ENCODE measurements around the gene GGNBP2.

Gene GGNBP2

GRCh38 chr17:36532435-36532975 is 12.2 kb upstream of the GGNBP2 start:
- Histone ChIP-seq H3K36me3 (ENCODE audit: control insufficient read depth in 1 of 2, insufficient read depth in 2 of 2, low read depth in 1 of 2, low read length in 2 of 2) (peaks cover 18 to 40% of the 10 kb centered on the region in 2 experiments), H4K8ac (ENCODE audit: low read length) (no peak overlapping the region), H2AK5ac (ENCODE audit: low read length, severe bottlenecking) (no peak overlapping the region), H2BK12ac (ENCODE audit: low read length in 2 of 2) (no peak overlapping the region), H2BK120ac (ENCODE audit: low read depth, low read length) (no peak overlapping the region), H3K79me1 (replicated peaks; ENCODE audit: low read length, poor library complexity, severe bottlenecking) (peaks cover 37% of the 10 kb centered on the region), H3K4me3 (ENCODE audit: insufficient read depth in 1 of 2, low read depth in 1 of 2, low read length in 2 of 2) (no peak overlapping the region), H3K27ac (ENCODE audit: low read length, poor library complexity, severe bottlenecking) (no peak overlapping the region), H3K4ac (ENCODE audit: low read depth in 1 of 2, low read length in 2 of 2) (no peak overlapping the region), H2BK5ac (ENCODE audit: low read depth, low read length, poor library complexity, severe bottlenecking) (no peak overlapping the region), H2BK15ac (ENCODE audit: low read depth, poor library complexity, severe bottlenecking) (no peak overlapping the region), H3K4me2 (ENCODE audit: low read length, poor library complexity, severe bottlenecking) (no peak overlapping the region), H2AFZ (ENCODE audit: low read depth, low read length) (no peak overlapping the region), H3K4me1 (ENCODE audit: control insufficient read depth, insufficient read depth, low read depth, low read length) (peaks cover 7% of the 10 kb centered on the region), H3K14ac (ENCODE audit: low read length in 2 of 2) (no peak overlapping the region), H3K9me3 (ENCODE audit: control insufficient read depth, low read length) (no peaks in the 10 kb centered on the region), H3K27me3 (ENCODE audit: control insufficient read depth in 1 of 2, insufficient read depth in 1 of 2, low read length in 2 of 2) (no peaks in the 10 kb centered on the region), H3K18ac (ENCODE audit: low read depth in 1 of 2, low read length in 2 of 2) (no peak overlapping the region), H3K9ac (ENCODE audit: low read length) (no peak overlapping the region), H3K23ac (ENCODE audit: low read length in 2 of 2) (no peak overlapping the region), H4K91ac (ENCODE audit: low read length) (no peak overlapping the region)
- WGBS = 92% methylated on average over 2 of the region's 2 CpGs
- no peak for DNase-seq

DNA sequence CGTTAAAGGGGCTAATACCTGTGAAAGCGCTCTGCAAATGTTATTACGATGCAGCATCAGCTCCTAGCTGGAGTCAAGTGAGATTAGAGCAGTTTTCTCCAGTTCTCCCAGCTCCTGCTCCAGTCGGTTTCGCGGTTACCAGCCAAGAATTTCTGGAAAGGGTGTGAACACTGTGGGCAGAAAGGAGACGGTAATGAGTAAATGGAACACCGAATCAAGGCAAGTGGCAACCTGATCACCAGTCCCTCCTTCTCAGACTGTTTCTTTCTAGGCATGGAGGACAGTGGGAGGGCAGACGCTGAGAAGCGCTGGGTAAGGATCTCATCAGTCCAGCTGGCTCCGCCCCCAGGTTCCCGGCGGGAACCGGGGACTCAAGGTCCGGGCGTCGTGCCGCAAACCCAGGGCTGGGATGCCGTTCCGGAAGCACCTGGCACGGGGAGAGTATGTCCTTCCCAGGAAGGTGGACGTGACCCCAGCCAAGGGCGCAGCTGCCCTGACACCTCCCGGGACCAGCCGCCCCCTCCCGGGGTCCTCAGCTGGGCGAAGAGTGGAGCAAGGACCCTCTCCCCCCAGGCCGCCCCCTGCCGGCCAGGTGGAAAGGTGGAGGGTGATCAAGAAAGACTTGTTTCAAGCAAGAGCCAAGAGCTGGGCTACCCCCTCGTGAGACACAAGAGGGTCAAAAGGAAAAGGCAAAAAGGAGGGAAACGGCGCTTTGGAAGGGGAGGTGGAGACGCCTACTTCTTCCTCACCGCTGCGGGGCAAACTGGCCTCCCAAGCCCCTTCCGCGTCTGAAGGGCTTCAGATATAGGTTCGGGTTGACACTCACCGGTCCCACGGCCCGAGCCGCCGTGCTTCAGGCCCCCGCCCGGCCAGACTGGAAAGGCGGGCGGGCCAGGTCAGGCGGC is 10.5 kb upstream of the GGNBP2 start:
- Histone ChIP-seq H4K8ac (ENCODE audit: low read length) (peak overlapping the region; percentile 93), H3K18ac (ENCODE audit: low read depth in 1 of 2, low read length in 2 of 2) (peak overlapping the region; percentile 44 to 96), H3K9ac (ENCODE audit: low read length) (peak overlapping the region; percentile 99), H2BK5ac (ENCODE audit: low read depth, low read length, poor library complexity, severe bottlenecking) (no peak overlapping the region), H3K4me2 (ENCODE audit: low read length, poor library complexity, severe bottlenecking) (peak overlapping the region; percentile 97), H3K4ac (ENCODE audit: low read depth in 1 of 2, low read length in 2 of 2) (peak overlapping the region; percentile 15 to 86), H3K79me1 (replicated peaks; ENCODE audit: low read length, poor library complexity, severe bottlenecking) (peaks cover 34% of the 10 kb centered on the region), H3K9me3 (ENCODE audit: control insufficient read depth, low read length) (no peaks in the 10 kb centered on the region), H3K27me3 (ENCODE audit: control insufficient read depth in 1 of 2, insufficient read depth in 1 of 2, low read length in 2 of 2) (no peaks in the 10 kb centered on the region), H2AFZ (ENCODE audit: low read depth, low read length) (peak overlapping the region; percentile 66), H2BK12ac (ENCODE audit: low read length in 2 of 2) (no peak overlapping the region), H3K4me3 (ENCODE audit: insufficient read depth in 1 of 2, low read depth in 1 of 2, low read length in 2 of 2) (peak overlapping the region; percentile 76 to 96), H3K36me3 (ENCODE audit: control insufficient read depth in 1 of 2, insufficient read depth in 2 of 2, low read depth in 1 of 2, low read length in 2 of 2) (peaks cover 11 to 49% of the 10 kb centered on the region in 2 experiments), H4K91ac (ENCODE audit: low read length) (peak overlapping the region; percentile 91), H2BK15ac (ENCODE audit: low read depth, poor library complexity, severe bottlenecking) (no peak overlapping the region), H2BK120ac (ENCODE audit: low read depth, low read length) (no peak overlapping the region), H3K27ac (ENCODE audit: low read length, poor library complexity, severe bottlenecking) (peak overlapping the region; percentile 58), H2AK5ac (ENCODE audit: low read length, severe bottlenecking) (no peak overlapping the region), H3K4me1 (ENCODE audit: control insufficient read depth, insufficient read depth, low read depth, low read length) (peaks cover 6% of the 10 kb centered on the region), H3K14ac (ENCODE audit: low read length in 2 of 2) (no peak overlapping the region), H3K23ac (ENCODE audit: low read length in 2 of 2) (peak overlapping the region in 1 of 2 experiments; percentile 60)
- 10% methylated on average over 48 of the region's 48 CpGs for WGBS
- peak; percentile 73 for DNase-seq

DNA sequence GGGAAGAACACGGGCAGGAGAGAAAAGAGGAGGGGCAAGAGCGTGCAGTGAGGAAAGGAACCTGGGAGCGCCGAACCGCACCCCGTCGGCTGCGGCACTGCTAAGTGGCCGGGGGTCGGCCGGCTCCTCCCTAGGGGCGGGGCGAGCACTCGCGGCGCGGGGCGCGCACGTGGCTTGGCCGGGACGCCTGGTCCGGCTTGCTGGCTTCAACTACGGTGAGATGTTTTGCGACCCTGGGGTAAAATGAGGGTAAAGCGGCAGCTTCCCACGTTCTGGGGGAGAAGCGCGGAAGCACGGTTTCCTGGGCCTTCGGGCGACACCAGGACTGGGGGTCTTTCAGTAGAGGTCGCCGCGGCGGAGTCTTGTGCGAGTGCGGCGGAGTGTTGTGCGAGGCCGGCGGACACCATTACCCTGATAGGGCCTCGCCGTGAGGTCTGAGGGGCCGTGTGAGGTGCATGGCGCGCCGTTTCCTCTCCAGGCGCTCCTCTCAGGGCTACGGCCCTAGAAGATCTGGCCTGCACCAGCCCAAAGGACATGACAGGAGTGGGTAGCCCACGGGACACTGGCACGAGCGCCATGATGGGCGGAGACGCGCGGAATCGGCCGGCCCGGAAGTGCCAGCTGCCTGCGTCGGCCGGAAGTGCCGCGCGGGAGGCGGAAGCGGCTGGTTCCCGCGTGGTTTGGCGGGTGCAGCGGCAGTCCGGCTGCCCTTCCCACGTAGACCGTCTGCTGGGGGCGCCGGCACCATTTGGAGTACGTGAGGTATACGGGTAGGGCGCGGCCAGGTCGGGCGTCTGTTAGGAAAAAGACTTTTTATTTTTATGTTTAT is 9.7 kb upstream of the GGNBP2 start, which contains the start of the genes MYO19 and PIGW:
Gene MYO19 (minus strand): TSS at position 29 of the 829 bp plus-strand sequence. CDS start 2,330 bp downstream, outside the sequence.
Gene PIGW (plus strand): TSS at position 148 of the 829 bp plus-strand sequence. CDS start 2,115 bp downstream, outside the sequence.
- Histone ChIP-seq H2BK120ac (ENCODE audit: low read depth, low read length) (peak within 1 kb of the TSS; percentile 2), H3K4me3 (ENCODE audit: insufficient read depth in 1 of 2, low read depth in 1 of 2, low read length in 2 of 2) (peak within 1 kb of the TSS; percentile 76 to 96), H3K4ac (ENCODE audit: low read depth in 1 of 2, low read length in 2 of 2) (peak within 1 kb of the TSS; percentile 82 to 86), H4K8ac (ENCODE audit: low read length) (peak within 1 kb of the TSS; percentile 93), H3K18ac (ENCODE audit: low read depth in 1 of 2, low read length in 2 of 2) (peak within 1 kb of the TSS; percentile 90 to 96), H3K4me2 (ENCODE audit: low read length, poor library complexity, severe bottlenecking) (peak within 1 kb of the TSS; percentile 97), H2BK5ac (ENCODE audit: low read depth, low read length, poor library complexity, severe bottlenecking) (no peak within 1 kb of the TSS), H4K91ac (ENCODE audit: low read length) (peak within 1 kb of the TSS; percentile 92), H3K36me3 (ENCODE audit: control insufficient read depth in 1 of 2, insufficient read depth in 2 of 2, low read depth in 1 of 2, low read length in 2 of 2) (peaks cover 11 to 56% of the 10 kb centered on the region in 2 experiments), H3K9me3 (ENCODE audit: control insufficient read depth, low read length) (no peaks in the 10 kb centered on the region), H2BK15ac (ENCODE audit: low read depth, poor library complexity, severe bottlenecking) (no peak within 1 kb of the TSS), H3K23ac (ENCODE audit: low read length in 2 of 2) (peak within 1 kb of the TSS in 1 of 2 experiments; percentile 60), H3K4me1 (ENCODE audit: control insufficient read depth, insufficient read depth, low read depth, low read length) (peaks cover 6% of the 10 kb centered on the region), H3K9ac (ENCODE audit: low read length) (peak within 1 kb of the TSS; percentile 99), H2AFZ (ENCODE audit: low read depth, low read length) (peak within 1 kb of the TSS; percentile 66), H2AK5ac (ENCODE audit: low read length, severe bottlenecking) (peak within 1 kb of the TSS; percentile 61), H3K14ac (ENCODE audit: low read length in 2 of 2) (peak within 1 kb of the TSS in 1 of 2 experiments; percentile 68), H3K27me3 (ENCODE audit: control insufficient read depth in 1 of 2, insufficient read depth in 1 of 2, low read length in 2 of 2) (no peaks in the 10 kb centered on the region), H2BK12ac (ENCODE audit: low read length in 2 of 2) (no peak within 1 kb of the TSS), H3K79me1 (replicated peaks; ENCODE audit: low read length, poor library complexity, severe bottlenecking) (peaks cover 34% of the 10 kb centered on the region), H3K27ac (ENCODE audit: low read length, poor library complexity, severe bottlenecking) (peak within 1 kb of the TSS; percentile 86)
- under 1% methylated on average over 76 of the region's 83 CpGs for WGBS
- peak; percentile 90 for DNase-seq

Data from mesenchymal stem cell (in vitro differentiated cells and primary cell).